ENCODE results near the gene ADGRD1. TPM values are rescaled to one million over a fixed set of nuclear protein-coding genes. Genes with fewer than 3 reads are reported as not detected.

ADGRD1 gene
- total RNA-seq, 1 donor from 2014 or later = 0.47 TPM

DNA sequence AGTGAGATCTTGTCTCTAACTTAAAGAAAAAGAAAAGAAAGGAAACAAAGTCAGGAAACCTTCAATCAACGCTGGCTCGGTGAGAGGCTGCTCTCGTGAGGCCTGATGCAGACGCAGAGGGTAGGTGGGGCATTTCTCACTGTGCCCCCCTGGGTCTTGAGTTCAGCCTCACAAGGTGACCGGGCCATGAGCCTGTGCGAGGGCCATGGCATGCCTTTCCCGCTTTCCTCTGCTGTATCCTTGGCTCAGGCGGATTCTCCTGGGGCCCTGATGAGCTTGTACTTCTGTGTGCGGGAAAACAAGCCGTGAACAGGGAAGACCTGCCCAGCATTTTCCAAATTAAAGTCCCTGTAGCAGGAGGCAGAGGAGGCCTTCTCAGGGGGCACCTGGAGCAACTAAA is 20.2 kb downstream of the ADGRD1 start:
- intact Hi-C loops (cut with micrococcal nuclease) = no loop called here
- H3K27me3 Mint-ChIP-seq = peaks cover 7% of the 10 kb centered on the region
- H3K4me3 Mint-ChIP-seq = no peak overlapping the region
- ATAC-seq (ENCODE audit: low read depth) = no peak
- H3K9me3 Mint-ChIP-seq = no peaks in the 10 kb centered on the region
- no peak for DNase-seq
- ChIA-PET POLR2A (no interaction called here), CTCF (no interaction called here)
- TF ChIP-seq, protein P1, sequence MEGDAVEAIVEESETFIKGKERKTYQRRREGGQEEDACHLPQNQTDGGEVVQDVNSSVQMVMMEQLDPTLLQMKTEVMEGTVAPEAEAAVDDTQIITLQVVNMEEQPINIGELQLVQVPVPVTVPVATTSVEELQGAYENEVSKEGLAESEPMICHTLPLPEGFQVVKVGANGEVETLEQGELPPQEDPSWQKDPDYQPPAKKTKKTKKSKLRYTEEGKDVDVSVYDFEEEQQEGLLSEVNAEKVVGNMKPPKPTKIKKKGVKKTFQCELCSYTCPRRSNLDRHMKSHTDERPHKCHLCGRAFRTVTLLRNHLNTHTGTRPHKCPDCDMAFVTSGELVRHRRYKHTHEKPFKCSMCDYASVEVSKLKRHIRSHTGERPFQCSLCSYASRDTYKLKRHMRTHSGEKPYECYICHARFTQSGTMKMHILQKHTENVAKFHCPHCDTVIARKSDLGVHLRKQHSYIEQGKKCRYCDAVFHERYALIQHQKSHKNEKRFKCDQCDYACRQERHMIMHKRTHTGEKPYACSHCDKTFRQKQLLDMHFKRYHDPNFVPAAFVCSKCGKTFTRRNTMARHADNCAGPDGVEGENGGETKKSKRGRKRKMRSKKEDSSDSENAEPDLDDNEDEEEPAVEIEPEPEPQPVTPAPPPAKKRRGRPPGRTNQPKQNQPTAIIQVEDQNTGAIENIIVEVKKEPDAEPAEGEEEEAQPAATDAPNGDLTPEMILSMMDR (IDR thresholded peaks at IDR 0.05) = no peak
- H3K4me1 Mint-ChIP-seq = peaks cover 26% of the 10 kb centered on the region
- H3K36me3 Mint-ChIP-seq (ENCODE audit: low read depth) = no peaks in the 10 kb centered on the region
- no peak overlapping the region for H3K27ac Mint-ChIP-seq

DNA sequence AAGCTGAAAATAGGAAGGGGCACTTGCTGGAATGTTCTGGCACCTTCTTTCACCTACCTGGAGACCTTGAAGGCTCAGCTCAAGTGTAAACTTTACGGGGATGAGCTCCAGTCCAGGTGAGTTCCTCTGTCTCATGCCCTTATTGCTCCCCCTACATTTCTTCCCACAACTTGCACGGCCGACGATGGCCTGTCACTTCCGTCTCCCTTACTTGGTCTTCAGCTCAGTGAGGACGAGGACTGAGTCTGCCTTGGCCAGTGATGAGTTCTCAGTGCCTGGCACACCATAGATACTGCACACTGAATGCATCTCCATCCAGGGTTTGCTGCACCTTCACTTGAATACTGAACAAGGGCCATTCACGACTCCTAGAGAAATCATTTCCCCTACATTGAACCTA is 21.4 kb downstream of the ADGRD1 start:
- ATAC-seq (ENCODE audit: low read depth) = no peak
- Mint-ChIP-seq H3K9me3 (no peaks in the 10 kb centered on the region), H3K4me3 (no peak overlapping the region)

DNA sequence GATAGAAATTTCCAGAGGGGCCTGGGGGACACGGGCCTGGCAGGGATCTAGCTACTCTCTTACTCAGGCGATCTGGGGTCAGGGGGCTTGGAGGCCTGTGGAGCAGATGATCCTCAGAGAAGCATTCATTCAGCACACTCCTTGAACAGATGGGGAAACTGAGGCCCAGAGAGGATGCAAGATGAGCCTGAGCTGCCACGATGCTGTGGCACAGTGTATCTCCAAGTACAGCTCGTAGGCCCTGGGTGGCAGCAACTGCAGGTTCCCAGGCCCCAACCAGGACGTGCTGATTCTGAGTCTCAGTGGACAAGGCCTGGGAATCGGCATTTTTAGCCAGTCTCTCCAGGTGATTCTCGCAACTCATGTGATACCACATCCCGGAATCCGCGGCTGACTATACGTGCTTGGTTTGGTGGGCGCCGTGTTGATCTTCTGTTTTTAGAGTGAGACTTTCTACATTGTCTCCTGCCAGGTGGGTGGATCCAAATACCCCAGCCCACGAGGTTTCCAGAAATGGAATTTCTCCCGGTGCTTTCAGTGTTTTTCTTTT is 22.5 kb downstream of the ADGRD1 start:
- ChIA-PET CTCF (no interaction called here), POLR2A (no interaction called here)
- DNase-seq (no peak), ATAC-seq (ENCODE audit: low read depth) (no peak)
- no peaks in the 10 kb centered on the region for H3K36me3 Mint-ChIP-seq (ENCODE audit: low read depth)
- intact Hi-C loops (cut with micrococcal nuclease) = no loop called here
- no peak overlapping the region for H3K27ac Mint-ChIP-seq
- peaks cover 3% of the 10 kb centered on the region for H3K27me3 Mint-ChIP-seq
- no peak overlapping the region for H3K4me3 Mint-ChIP-seq
- H3K9me3 Mint-ChIP-seq = no peaks in the 10 kb centered on the region
- peaks cover 29% of the 10 kb centered on the region for H3K4me1 Mint-ChIP-seq
- TF ChIP-seq, protein P1 (IDR thresholded peaks at IDR 0.05) = no peak

More for the DNA sequence above, 21.4 kb downstream of the ADGRD1 start:
- intact Hi-C loops (cut with micrococcal nuclease) = no loop called here
- H3K4me1 Mint-ChIP-seq = peaks cover 26% of the 10 kb centered on the region
- ChIA-PET CTCF (no interaction called here), POLR2A (no interaction called here)
- H3K27me3 Mint-ChIP-seq = peaks cover 6% of the 10 kb centered on the region
- DNase-seq = no peak
- H3K27ac Mint-ChIP-seq = no peak overlapping the region
- TF ChIP-seq, protein P1 (IDR thresholded peaks at IDR 0.05) = no peak
- H3K36me3 Mint-ChIP-seq (ENCODE audit: low read depth) = no peaks in the 10 kb centered on the region

DNA sequence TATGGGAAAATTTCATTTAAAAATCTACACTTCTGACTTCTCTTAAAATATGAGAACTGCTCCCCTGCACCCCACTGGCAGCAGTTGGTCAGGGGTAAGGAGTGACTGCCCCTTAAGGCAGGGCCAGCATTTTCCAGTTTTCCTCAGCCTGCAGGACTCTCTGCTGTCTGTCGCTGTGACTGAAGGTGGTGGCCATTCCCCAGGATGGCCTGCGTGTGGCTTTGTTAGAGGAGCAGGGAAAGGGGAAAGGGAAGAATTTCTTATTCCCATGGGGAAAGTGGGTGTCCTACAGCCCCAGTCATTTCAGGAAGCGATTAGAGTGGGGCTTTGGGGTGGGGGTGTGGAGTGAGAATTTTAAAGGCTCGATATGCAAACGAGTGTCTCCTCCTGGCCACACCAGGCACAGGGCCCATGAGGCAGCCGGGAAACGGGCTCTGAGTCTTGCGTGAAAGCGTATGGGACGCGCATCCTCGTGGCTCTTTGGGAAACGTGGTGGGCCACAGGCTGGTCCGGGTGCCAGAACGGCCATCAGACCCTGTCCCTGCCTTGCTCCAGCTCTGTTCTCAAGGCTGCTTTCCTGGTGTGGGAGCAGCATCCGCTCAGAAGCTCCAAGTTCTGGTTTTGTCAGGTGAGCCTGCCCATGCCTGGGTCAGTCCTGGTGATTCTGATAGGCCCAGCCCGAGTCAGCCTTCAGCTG is 23.5 kb downstream of the ADGRD1 start:
- intact Hi-C loops (cut with micrococcal nuclease) = no loop called here
- CTCF ChIA-PET = no interaction called here
- peaks cover 38% of the 10 kb centered on the region for H3K4me1 Mint-ChIP-seq
- DNase-seq = no peak
- H3K4me3 Mint-ChIP-seq = no peak overlapping the region
- no peaks in the 10 kb centered on the region for H3K36me3 Mint-ChIP-seq (ENCODE audit: low read depth)
- no peaks in the 10 kb centered on the region for H3K9me3 Mint-ChIP-seq
- H3K27me3 Mint-ChIP-seq = peaks cover 3% of the 10 kb centered on the region
- TF ChIP-seq, protein P1 (IDR thresholded peaks at IDR 0.05) = no peak
- ATAC-seq (ENCODE audit: low read depth) = no peak
- H3K27ac Mint-ChIP-seq = no peak overlapping the region
- POLR2A ChIA-PET = no interaction called here

DNA sequence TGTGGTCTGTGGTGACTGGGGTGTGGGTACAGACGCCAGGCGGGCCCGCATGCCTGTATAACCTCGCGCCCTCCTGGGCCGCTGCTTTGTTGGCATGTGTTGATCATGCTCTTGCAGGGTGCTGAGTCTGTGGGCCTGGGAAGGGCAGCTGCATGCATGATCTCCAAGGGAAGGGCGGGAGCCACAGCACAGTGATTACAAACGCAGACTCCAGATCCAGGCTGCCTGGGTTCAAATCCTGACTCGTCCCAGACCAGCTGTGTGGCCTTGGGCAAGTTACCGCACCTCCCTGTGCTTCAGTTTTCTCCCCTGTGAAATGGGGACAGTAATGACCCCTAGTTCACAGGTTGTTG is 24.0 kb downstream of the ADGRD1 start:
- H3K4me3 Mint-ChIP-seq = no peak overlapping the region
- ATAC-seq (ENCODE audit: low read depth) (no peak), DNase-seq (no peak)
- no peaks in the 10 kb centered on the region for H3K9me3 Mint-ChIP-seq
- CTCF ChIA-PET = no interaction called here
- no peak overlapping the region for H3K27ac Mint-ChIP-seq
- peaks cover 3% of the 10 kb centered on the region for H3K27me3 Mint-ChIP-seq
- intact Hi-C loops (cut with micrococcal nuclease) = no loop called here
- H3K4me1 Mint-ChIP-seq = peaks cover 44% of the 10 kb centered on the region
- POLR2A ChIA-PET = no interaction called here
- no peaks in the 10 kb centered on the region for H3K36me3 Mint-ChIP-seq (ENCODE audit: low read depth)
- TF ChIP-seq, protein P1 (IDR thresholded peaks at IDR 0.05) = no peak

Data from activated B cell treated with CpG ODN at 0.5 μM for 24 hours (primary cell).